Measurements from ENCODE around the gene ABI3BP.

ABI3BP gene

DNA sequence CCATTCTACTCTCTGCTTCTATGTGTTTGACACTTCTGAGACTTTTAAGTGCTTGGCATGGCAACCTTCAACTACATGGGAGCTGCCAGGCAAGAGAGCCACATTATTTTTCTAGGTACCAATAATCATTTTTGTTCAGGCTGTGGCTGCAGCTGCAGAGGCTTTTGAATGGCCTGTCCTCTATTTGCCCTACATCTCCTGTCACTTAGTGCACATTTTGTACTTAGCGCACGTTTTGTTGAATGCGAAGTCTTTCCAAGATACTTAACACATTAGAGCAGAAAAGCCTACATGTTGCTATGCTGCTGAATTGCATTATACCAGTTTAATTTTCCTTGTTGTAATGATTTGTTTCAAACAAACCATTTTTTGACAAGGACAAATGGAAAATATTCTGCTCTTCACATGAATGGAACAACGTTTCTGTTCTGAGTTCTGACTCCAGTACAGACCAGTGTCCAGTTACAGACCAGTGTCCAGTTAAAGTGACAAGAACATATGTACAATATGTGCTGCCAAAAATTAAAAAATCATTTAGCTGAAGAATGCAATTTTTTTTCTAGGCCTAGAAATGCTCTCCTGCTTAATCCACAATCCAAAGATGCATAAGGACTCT is 113.9 kb downstream of the ABI3BP start:
- DNase-seq: no peak

DNA sequence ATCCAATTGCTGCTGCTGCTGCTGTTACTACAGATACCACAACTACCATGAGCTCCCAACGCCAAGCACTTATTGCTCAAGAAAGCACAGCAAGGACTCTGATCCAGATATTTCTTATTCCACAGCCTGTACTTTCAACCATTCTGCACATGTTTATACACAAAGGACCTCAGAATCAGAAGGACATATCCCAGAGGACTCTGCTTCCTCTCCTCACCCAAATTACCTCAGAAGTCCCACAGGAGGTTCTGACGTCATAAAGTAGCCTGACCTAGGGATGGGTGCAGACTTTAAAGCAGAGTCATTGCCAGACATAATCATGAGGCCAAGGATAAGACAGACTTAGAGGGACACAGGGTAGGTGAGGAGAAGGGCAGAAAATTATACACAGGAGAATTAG is 115.9 kb downstream of the ABI3BP start:
- no peak for DNase-seq

DNA sequence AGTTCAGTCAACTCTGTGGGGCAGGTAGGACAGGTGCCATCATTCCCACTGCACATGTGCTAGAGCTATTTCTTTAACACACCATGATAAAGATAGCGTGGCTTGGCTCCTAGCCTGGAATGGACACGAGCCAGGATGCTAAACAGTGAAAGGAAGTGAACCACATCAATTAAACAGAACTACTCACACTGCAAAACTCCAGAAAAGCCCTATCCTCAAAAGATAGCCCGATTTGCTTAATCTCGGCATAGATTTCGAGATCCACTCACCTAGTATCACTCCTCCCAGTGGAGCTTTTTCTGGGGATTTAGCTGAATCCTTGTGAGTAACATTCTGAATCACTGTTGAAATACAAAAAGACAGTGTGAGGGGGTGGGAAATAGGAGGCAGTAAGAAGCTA is 118.0 kb downstream of the ABI3BP start:
- DNase-seq: no peak

DNA sequence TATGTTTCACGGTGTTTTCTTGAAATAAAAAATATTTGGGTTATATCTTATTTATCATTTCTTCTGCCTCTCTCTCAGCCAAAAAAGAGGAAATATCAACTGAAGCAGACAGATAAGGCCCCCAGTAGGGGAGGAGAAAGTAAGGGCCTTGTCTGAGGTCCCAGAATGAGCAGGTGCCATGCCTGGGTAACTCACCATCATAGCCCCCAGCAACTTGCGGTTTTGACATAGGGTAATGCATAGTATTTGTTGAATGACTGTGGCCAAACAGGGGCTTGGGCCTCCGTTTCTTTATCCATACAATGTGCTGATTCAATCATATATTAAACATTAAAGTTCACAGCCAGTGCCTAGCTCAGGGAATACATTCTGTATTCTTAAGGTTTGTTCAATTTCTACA is 119.6 kb downstream of the ABI3BP start:
- no peak for DNase-seq

DNA sequence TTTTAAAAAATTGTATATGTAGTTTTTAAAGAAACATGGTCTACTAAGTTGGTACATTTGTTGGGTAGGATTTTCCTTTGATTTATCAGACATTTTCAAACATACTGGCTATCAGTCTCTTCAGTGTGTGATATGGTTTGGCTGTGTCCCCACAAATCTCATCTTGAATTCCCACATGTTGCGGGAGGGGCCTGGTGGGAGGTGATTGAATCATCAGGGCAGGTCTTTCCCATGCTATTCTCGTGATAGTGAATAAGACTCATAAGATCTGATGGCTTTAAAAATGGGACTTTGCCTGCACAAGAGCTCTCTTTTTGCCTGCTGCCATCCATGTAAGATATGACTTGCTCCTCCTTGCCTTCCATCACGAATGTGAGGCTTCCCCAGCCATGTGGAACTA is 121.9 kb downstream of the ABI3BP start:
- no peak for DNase-seq

DNA sequence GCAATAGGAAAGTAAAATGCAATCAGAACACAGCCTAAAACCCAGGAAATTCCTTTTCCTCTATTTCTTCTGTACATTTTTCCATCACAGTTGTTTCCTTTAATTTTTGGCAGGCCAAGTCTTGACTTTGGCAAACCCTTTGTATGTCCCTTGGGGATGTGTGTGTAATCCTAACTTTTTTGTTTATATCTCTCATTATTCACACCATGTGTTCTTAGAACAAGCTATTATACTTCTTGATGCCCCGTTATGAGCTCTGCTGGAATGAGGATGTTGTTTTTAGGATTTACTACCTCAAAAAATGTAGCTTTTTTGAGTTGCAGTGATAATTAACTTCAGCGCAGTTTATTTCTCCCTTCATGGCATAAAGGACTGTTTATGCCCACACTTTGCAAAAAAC is 123.4 kb downstream of the ABI3BP start:
- DNase-seq: no peak

DNA sequence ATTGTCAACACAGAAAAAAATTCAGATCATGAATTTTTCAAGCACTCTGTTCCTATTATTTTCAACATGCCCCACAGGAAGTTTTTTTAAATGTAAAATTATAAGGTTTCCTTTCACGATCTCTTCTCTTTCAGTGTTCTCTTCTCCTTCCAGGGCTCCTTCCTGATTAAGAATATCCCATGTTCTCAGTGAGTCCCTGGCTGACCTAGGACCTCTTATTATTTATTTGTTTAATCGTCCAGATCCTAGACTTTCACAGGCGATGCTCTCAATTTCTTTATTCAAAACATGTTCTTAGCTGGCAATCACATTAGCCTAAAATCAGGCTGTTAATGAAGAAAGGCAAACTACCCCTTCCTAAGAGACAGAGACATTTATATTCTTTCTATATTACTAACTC is 124.3 kb downstream of the ABI3BP start:
- DNase-seq: no peak

DNA sequence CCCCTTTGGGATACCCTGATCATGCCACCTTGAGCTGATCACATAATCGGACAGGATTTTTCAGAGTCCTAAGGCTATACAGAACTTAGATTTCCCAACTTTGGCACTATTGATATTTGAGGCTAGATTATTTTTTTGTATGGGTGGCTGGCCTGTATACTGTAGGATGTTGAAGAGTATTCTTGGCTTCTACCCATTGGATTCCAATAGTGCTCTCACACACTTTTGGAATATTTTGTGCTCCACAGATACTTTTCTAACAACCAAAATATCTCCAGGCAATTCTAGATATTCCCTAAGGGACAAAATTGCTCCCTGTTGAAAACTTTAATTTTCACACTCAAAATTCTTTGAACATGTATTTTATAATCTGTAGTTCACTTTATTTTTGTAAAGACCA is 125.1 kb downstream of the ABI3BP start:
- DNase-seq: no peak

DNA sequence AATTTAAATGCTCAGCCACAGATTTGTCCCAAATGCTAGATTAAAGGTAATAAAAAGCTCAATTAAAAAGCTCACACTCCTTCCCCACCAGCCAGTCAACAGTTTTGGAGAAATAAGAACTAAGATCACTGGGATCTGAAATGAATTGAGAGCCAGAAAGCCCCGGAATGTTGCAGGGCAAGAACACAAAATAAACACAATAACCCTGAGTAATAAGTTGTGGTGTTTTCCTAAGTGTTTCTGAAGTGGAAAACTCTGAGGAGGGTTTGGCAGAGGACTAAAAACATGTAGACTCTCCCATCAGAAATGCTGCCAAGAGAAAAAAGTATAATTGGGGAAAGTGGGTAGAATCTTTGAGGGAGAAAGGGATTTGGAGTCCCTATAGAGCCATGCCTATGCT is 127.8 kb downstream of the ABI3BP start:
- DNase-seq: no peak

DNA sequence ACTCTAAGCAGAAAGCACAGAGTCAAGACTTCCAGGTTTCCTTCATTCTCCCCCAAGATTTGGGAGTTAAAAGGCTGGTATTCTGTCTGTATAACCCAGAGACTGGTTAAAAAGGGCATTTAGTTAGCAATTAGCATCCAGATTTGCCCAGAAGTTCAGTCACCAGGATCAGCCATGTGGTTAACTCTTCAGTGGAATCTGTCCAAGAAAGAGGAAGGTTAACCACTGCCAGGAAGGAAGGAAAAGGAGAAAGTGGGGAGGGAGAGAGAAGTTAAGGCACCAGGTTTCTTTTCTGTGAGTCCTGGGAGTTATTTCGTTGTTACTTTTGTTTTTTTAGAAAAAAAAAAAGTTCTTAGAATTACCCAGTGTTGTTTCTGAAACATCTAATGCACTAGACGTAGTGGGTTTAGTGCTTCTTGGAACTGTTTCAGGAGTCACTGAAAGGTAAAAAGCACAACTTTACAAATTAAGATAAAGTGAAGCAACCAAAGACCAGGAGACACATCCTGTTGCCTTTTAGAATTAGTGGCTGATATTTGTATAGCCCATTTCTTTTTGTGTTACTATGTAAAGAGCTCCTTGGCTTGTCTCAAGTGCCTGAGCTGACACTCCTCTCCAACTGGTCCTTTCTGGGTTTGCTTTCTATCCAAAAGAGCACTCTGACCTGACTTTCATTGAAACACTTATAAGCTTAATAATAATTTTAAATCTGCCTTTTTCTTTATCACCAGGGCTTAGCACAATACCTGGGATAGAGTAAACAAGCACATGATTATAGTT is 128.6 kb downstream of the ABI3BP start:
- DNase-seq: no peak

DNA sequence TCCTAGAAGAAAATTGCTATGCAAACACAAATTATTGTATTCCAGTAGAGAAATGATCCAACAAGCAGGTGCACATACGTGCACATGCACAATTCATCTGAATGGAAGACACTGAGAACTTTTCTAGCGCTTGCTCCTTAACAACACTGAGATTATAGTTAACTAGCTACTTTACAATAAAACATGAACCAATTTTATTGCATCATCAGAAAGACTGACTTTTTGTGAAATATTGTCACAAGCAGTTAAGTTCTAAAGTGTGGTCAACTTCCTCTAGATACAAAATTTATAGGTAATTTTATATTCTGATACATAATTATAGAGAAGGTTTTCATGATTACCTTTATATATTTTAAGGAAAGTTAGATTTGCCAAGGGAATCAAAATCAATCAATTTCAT is 135.4 kb downstream of the ABI3BP start:
- no peak for DNase-seq

DNA sequence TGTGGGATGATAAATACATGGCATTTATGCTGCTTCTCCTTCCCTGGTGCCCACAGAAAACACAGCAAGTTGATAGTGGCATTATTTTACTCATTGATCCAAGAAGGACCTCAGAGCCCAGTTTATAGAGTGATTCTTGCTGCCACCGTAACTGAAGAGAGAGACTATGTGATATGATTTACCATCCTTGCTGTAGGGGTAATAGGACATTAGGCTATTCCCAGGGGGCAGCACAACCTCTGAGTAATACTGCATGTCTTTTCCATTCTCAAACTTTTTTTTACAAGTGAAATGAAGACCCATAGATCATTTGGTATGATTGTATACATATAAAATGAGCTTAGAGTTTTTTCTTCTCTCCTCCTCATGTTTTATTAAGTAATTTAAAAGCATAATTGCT is 136.4 kb downstream of the ABI3BP start:
- DNase-seq: no peak

DNA sequence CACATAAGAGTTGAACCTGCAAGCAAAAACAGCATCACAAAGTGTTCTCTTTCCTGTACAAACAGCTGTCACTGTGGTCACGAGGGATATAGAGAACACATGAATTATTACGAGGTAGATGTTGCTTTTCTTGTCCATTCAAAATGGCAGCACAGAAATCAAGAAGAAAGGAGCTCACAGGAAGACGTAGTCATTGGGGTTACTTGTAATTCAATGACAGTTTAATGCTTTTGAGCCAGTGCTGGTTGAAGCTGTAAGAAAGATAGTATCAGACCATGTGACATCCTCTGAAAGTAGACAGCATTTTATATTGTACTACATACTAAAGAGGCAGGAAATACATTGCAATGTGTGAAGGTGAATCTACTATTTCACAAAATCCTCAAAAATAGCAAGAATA is 140.4 kb downstream of the ABI3BP start:
- no peak for DNase-seq

DNA sequence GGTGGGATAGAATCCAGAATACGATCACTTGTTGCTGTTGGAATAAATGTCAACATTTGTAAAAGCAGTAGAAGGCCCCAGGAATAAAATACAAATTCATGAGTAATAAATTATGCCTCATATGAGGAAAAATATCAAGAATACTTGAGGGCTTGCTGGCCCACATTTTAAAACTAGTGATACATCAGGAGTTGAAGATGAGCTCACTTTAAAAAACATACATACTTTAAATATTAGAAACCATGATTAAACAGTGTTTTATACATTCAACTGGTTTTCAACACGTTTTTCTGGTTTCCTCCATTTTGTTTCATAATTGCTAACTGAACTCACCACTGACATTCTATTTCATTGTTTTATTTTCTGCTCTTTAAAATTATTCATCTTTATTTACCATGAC is 142.5 kb downstream of the ABI3BP start:
- DNase-seq: no peak

DNA sequence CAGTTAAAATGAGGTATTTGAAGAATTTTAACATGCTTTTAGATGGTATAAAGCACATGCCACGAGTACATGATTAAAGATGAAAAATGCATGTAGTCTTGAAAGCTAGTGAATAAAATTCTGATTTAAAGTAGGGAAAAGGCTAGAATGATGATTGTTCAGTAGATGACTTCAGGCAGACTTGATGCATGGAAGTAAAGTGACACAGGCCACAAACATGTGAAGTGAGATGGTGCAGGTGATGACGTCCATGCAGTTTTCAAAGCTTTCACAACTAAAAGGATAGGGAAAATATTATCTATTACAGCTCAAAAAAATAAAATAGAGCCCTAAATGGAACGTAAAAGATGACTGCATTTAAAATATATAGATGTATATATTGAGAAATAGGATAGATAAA is 143.1 kb downstream of the ABI3BP start:
- no peak for DNase-seq

DNA sequence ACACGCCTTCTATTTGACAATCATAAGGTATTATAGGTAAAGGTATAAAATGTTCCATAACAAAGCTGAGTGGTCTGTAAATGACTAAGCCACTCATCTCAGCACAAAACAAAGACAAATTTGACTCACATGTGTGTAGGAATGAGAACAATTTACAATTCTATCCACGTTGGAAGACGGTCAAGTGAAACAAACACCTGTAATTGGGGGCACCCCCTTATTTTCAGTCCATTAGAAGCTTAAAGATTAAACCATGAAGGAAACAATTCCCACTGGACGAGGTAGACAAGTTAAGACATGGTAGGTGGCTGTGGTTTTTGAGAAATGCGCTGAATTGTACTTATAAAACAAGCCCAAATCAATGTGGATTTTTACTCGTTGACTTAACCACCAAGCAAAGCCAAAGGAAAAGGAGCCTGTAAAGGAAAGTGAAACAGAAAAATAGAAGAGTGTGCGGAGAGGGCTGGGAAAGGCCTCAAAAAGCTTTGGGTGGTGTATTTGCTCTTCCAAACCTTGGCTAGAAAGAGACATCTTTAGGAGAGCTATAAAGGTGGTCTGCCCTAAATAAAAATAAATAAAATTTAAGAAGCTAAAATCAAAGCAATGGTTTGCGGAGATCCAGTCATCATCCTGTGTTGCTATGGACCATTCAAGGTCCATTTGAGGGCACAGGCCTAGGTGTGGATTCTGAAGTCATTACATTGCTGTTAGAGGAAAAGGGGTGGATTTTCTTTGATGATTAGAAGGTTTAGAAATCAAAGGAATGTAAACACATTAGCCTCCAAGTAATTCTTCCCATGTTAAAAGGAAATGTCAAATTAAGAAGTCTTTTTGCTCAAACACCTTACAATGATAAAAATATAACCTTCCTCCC is 148.9 kb downstream of the ABI3BP start:
- no peak for DNase-seq

DNA sequence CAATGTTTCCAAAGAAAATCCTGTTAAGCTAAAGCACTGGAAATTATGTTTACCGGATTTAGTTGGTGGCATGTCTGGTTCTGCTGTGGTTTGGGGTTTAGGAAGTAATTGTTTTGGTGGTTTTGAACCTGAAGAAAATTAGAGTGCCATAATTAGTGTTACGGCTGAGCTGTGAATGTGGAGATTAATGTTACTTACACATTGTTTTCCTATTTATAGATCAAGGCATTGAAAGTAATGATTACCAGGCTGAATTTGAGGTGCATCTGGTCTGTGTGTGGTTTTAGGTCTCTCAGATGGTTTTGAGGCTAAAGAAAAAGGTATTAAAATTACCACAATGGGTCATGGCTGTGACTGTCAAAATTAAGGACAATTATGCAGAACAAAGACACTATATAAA is 155.1 kb downstream of the ABI3BP start:
- DNase-seq: no peak

DNA sequence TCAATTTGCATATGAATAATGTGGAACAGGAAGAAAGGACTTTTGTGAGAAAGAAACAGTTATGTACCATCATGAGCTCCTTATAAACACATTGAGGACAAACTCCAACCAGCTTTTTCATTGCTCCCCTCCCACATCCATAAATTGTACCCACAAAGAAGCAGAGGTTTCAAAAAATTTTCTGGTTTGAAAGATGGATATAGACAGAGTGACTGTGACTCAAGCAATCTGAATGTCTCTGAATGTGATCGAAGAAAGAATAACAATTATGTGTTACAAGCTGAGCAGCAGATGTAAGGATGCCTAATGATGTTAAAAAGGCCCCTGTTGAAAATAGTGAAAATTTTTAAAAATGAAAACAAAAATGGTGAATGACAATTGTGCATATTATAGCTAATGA is 156.6 kb downstream of the ABI3BP start:
- DNase-seq: no peak

DNA sequence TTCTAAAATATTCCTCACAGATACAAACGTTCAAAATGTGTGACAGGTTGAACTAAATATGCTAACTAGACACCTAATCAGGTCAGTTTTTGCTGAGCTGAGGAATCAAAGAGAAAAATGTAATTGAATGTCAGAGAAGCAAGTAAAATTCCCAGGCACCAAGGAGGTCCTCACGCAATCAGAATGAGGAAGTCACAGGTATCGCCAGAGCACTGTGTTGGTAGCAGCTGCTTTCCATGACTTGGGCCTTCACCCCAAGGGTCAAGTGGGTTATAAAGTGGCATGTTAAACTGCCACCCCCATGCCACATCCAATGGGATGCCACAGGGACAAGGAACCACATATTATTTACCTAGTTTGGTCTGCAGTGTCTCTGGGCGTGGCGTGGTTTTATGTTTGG is 158.9 kb downstream of the ABI3BP start:
- DNase-seq: no peak

DNA sequence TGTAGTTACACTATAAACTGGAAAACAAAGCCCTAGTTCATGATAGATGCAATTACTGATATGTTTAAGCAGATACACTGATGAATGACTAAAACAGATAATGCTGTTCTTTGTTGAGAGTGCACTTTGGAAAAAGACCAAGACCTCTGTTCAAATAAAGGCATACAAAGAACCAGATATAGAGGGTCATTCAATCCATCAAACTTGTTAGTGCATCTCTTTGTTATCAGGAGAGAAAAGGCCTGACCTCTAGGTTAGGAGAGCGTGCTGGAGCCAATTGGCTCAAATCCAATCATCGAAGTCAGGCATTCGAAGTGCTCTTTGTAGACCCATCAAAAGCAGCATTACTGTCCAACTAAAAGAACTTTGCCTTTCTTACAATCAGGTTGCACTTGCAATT is 159.7 kb downstream of the ABI3BP start:
- no peak for DNase-seq

DNA sequence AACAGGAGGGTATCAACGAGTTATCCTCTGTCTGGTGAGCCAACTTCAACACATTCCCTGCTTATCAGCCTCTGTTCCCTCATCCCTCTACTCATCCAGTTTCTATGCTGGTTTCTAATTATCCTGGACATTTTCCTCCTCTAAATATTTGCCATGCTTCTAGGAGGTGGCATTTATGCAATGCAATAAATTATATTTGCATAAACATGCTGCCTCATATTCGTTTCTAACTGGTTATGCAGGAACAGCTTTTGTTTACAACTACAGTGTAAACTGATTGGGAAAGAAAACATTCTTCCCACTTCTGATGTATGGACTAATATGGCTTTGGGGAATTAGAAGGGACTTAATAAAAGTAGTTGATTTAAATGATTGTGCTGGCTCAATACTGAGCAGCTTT is 161.6 kb downstream of the ABI3BP start:
- no peak for DNase-seq

DNA sequence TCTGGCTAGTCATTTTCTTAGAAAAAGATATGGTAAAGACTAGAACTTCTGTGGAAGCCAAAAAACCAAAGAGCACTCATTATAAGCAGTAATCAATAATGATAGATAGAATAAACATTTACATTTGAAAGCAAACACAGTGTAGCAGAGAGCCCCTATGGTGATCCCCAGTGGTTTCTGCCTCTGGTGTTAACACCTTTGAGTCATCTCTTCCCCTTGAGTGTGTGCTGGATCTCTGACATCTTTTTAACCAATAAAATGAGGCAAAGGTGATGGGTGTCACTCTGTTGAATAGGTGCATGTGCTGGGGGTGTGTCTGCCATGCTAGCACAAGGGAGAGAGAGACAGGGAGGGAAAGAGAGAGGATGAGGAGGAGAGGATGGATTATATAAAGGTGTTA is 162.3 kb downstream of the ABI3BP start:
- DNase-seq: no peak

DNA sequence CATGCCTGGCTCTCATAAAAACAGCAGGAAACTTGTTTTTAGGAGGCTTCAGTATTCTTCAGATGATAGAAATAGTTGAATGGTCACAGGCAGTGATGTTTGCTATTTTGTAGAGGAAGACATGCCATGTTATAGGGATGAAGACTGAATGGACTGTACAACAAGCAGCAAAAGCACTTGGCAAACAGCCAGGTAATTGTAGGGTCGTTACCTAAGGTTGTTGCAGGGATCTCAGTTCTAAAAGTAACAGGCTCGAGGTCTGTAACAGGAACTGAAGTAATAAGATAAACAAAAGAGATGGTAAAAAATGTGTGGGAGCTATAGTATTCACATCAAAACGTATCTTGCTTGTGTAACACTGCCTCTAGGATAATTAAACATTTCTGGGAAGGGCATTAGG is 167.6 kb downstream of the ABI3BP start:
- no peak for DNase-seq

DNA sequence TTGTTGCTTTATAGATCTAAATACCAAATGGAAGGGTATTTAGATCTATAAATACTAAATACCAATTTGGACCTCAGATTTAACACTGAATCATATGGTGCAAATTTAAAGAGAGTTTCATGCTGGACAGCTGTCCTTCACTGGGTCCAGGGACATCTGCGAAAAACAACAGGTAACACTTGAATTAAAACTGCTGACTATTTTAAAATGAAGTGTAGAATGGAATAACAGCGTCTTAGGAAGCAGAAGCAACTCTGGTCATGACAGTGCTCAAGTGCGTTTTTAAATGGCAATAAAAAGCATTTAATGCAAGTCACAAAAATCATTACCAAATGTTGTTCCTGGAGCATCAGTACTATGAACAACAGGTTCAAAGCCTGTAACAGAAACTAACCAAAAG is 177.6 kb downstream of the ABI3BP start:
- no peak for DNase-seq
